ENCODE results near the gene PSMB1. TPM values are rescaled to one million over a fixed set of nuclear protein-coding genes. Genes with fewer than 3 reads are reported as not detected.

The PSMB1 gene
- total and polyA plus RNA-seq, 9 of the 15 experiments (the other 6 are each of a cell fraction or from before 2014, with no cell fraction given): 447 to 2,953 (median 884) TPM

GRCh38 chr6:170552765-170553533 lies at the start of gene PSMB1 (continued):
- TF ChIP-seq CREB3 (tag; conservative IDR thresholded peaks at IDR 0.05; ENCODE audit: low read depth) (no peak), NR2F6 (CRISPR knock-in tag; IDR thresholded peaks at IDR 0.05) (no peak), ZSCAN32 (CRISPR knock-in tag; IDR thresholded peaks at IDR 0.05) (0 out of 2 replicates have a peak, but pooled peaks have one; percentile 3), WHSC1 (IDR thresholded peaks at IDR 0.05; ENCODE audit: low read length) (no peak), HMGXB4 (CRISPR knock-in tag; IDR thresholded peaks at IDR 0.05) (peak; percentile 83; the same call in 1 of the 2 replicates), ZBTB33 (CRISPR knock-in tag; IDR thresholded peaks at IDR 0.05) (peak; percentile 79; the same call in 1 of the 2 replicates), ZBTB49 (CRISPR knock-in tag; IDR thresholded peaks at IDR 0.05; ENCODE audit: borderline replicate concordance) (peak; percentile 94; the same call in 1 of the 2 replicates), TCF3 (CRISPR knock-in tag; IDR thresholded peaks at IDR 0.05) (no peak), CTBP1 (IDR thresholded peaks at IDR 0.05; ENCODE audit: borderline replicate concordance) (peak; percentile 54; the same call in 1 of the 2 replicates), DPF2 (IDR thresholded peaks at IDR 0.05) (no peak), TBP (optimal IDR thresholded peaks at IDR 0.05; ENCODE audit: low read depth, low read length) (peak; percentile 93), HNRNPK (IDR thresholded peaks at IDR 0.05; ENCODE audit: low read depth, low read length, poor library complexity, severe bottlenecking) (no peak), BRF2 (IDR thresholded peaks at IDR 0.05; ENCODE audit: borderline replicate concordance, insufficient read depth, insufficient read length) (no peak), ZKSCAN8 (CRISPR knock-in tag; IDR thresholded peaks at IDR 0.05) (no peak), GABPB2 (CRISPR knock-in tag; conservative IDR thresholded peaks at IDR 0.05) (0 out of 2 replicates have a peak, but pooled peaks have one; percentile 49), CC2D1A (IDR thresholded peaks at IDR 0.05) (peak; percentile 46), HEY1 (CRISPR knock-in tag; IDR thresholded peaks at IDR 0.05; ENCODE audit: borderline replicate concordance) (no peak)
- TF ChIP-seq, protein P1, sequence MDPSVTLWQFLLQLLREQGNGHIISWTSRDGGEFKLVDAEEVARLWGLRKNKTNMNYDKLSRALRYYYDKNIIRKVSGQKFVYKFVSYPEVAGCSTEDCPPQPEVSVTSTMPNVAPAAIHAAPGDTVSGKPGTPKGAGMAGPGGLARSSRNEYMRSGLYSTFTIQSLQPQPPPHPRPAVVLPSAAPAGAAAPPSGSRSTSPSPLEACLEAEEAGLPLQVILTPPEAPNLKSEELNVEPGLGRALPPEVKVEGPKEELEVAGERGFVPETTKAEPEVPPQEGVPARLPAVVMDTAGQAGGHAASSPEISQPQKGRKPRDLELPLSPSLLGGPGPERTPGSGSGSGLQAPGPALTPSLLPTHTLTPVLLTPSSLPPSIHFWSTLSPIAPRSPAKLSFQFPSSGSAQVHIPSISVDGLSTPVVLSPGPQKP (CRISPR knock-in tag; IDR thresholded peaks at IDR 0.05): no peak

Data from K562 (cell line).